ENCODE measurements around the gene NFIA. TPM values are rescaled to one million over a fixed set of nuclear protein-coding genes. Genes with fewer than 3 reads are reported as not detected.

Gene NFIA
- total and polyA plus RNA-seq, 9 of the 15 experiments (the other 6 are each of a cell fraction or from before 2014, with no cell fraction given): 5.3 to 24.9 (median 9.8) TPM

DNA sequence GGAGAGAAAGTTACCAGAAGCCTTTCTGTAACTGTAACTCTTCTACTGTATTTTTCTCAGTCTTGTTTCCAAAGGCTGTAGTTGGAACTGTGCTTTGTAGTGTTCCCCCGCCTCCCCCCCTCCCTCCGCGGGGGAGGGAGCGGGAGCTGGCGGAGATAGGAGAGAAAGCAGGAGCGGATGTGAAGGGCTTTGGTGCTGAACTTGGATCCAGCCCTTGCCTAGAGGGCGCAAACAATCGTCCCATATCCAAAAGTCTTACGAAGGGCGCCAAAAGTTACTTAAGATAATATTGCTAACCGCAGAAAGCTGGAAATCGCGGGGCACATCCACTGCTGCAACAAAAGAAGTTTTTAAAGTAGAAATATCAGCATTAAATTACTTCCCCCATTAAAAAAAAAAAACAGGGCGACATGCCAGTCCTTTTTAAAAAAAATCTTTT is 2.4 kb upstream of the NFIA start (continued):
- no peak for TF ChIP-seq ZNF253 (CRISPR knock-in tag; conservative IDR thresholded peaks at IDR 0.05)
- TF ChIP-seq ZBTB7A (IDR thresholded peaks at IDR 0.05; ENCODE audit: borderline replicate concordance, control insufficient read depth, low read depth, low read length): peak; percentile 65; the same call in 1 of the 2 replicates
- no peak for TF ChIP-seq ZNF217 (CRISPR knock-in tag; IDR thresholded peaks at IDR 0.05)
- TF ChIP-seq, protein P1, sequence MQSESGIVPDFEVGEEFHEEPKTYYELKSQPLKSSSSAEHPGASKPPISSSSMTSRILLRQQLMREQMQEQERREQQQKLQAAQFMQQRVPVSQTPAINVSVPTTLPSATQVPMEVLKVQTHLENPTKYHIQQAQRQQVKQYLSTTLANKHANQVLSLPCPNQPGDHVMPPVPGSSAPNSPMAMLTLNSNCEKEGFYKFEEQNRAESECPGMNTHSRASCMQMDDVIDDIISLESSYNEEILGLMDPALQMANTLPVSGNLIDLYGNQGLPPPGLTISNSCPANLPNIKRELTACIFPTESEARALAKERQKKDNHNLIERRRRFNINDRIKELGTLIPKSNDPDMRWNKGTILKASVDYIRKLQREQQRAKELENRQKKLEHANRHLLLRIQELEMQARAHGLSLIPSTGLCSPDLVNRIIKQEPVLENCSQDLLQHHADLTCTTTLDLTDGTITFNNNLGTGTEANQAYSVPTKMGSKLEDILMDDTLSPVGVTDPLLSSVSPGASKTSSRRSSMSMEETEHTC (IDR thresholded peaks at IDR 0.05): no peak
- TF ChIP-seq KLF16 (IDR thresholded peaks at IDR 0.05): peak; percentile 54; the same call in 1 of the 2 replicates
- TF ChIP-seq, protein P2, sequence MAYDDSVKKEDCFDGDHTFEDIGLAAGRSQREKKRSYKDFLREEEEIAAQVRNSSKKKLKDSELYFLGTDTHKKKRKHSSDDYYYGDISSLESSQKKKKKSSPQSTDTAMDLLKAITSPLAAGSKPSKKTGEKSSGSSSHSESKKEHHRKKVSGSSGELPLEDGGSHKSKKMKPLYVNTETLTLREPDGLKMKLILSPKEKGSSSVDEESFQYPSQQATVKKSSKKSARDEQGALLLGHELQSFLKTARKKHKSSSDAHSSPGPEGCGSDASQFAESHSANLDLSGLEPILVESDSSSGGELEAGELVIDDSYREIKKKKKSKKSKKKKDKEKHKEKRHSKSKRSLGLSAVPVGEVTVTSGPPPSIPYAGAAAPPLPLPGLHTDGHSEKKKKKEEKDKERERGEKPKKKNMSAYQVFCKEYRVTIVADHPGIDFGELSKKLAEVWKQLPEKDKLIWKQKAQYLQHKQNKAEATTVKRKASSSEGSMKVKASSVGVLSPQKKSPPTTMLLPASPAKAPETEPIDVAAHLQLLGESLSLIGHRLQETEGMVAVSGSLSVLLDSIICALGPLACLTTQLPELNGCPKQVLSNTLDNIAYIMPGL (CRISPR knock-in tag; IDR thresholded peaks at IDR 0.05): no peak
- no peak for TF ChIP-seq ZNF75A (CRISPR knock-in tag; IDR thresholded peaks at IDR 0.05)
- peak; percentile 76 for TF ChIP-seq CREM (IDR thresholded peaks at IDR 0.05; ENCODE audit: low read depth)
- no peak for TF ChIP-seq ZNF324 (CRISPR knock-in tag; IDR thresholded peaks at IDR 0.05)
- TF ChIP-seq NR2C2 (CRISPR knock-in tag; IDR thresholded peaks at IDR 0.05): no peak
- TF ChIP-seq NR2C2 (tag; IDR thresholded peaks at IDR 0.05): peak; percentile 58; the same call in 1 of the 2 replicates
- TF ChIP-seq POLR2AphosphoS2 (IDR thresholded peaks at IDR 0.05; ENCODE audit: low read length): no peak
- no peak for TF ChIP-seq ZC3H4 (CRISPR knock-in tag; IDR thresholded peaks at IDR 0.05; ENCODE audit: borderline replicate concordance)
- no peak for TF ChIP-seq U2AF2 (optimal IDR thresholded peaks at IDR 0.05; ENCODE audit: low read depth, low read length)
- TF ChIP-seq HIVEP1 (CRISPR knock-in tag; IDR thresholded peaks at IDR 0.05): no peak
- peak; percentile 71 for TF ChIP-seq JUND (IDR thresholded peaks at IDR 0.05; ENCODE audit: borderline replicate concordance, low read depth, low read length)
- peak; percentile 46; the same call in 1 of the 3 replicates for TF ChIP-seq JUND (tag; IDR thresholded peaks at IDR 0.05; ENCODE audit: borderline replicate concordance, low read depth, low read length)
- peak; percentile 79 for TF ChIP-seq ARID1B (IDR thresholded peaks at IDR 0.05)
- TF ChIP-seq RUNX1 (IDR thresholded peaks at IDR 0.05; ENCODE audit: low read depth): no peak
- TF ChIP-seq HNRNPLL (IDR thresholded peaks at IDR 0.05; ENCODE audit: low read depth, low read length, poor library complexity, severe bottlenecking): peak; percentile 54
- no peak; the same call in 1 of the 2 replicates for TF ChIP-seq TFAP4 (CRISPR knock-in tag; IDR thresholded peaks at IDR 0.05; ENCODE audit: borderline replicate concordance)
- TF ChIP-seq PKNOX1 (IDR thresholded peaks at IDR 0.05): no peak
- TF ChIP-seq GTF2A2 (tag; IDR thresholded peaks at IDR 0.05): no peak
- TF ChIP-seq BHLHE40 (IDR thresholded peaks at IDR 0.05; ENCODE audit: low read length): peak; percentile 43; the same call in 1 of the 2 replicates
- TF ChIP-seq STAG1 (CRISPR knock-in tag; IDR thresholded peaks at IDR 0.05; ENCODE audit: borderline replicate concordance): no peak
- TF ChIP-seq NCOA6 (IDR thresholded peaks at IDR 0.05): no peak
- no peak for TF ChIP-seq FOXA1 (IDR thresholded peaks at IDR 0.05; ENCODE audit: borderline replicate concordance)
